H1 (cell line): ENCODE results near the gene DCAF17. TPM values are rescaled to one million over a fixed set of nuclear protein-coding genes. Genes with fewer than 3 reads are reported as not detected.

ENCODE experiments used
- CTCF ChIA-PET: fragments of 300-600 bp; sonication (Branson Sonifier 250); formaldehyde crosslinking; loops from one replicate; lab custom pipeline; 2021; ENCODE audit not compliant: partially characterized antibody; lab: Charles Lee
- POLR2A ChIA-PET: fragments of 300-600 bp; sonication (Branson Sonifier 250); formaldehyde crosslinking; loops from one replicate; lab custom pipeline; 2021; ENCODE audit warnings: inconsistent platforms; ENCODE audit not compliant: partially characterized antibody; lab: Charles Lee
- DNase-seq, 2 experiments: peaks; one replicate each; pipeline versions ENCODE4 v3.0.0 to v3.0.0-alpha.2; 2010 to 2022; ENCODE audit warnings: low spot score in 2 of 2, low read depth in 1 of 2, mixed read lengths in 1 of 2
- FAIRE-seq: peaks from 2 replicates; lab custom pipeline; 2011; peaks lifted over from hg19 to GRCh38; lab: Jason Lieb, UNC
- H2AFZ ChIP-seq: 2 replicates; pipeline ENCODE4 v1.8.1; 2012; ENCODE audit warnings: low read length, inconsistent platforms
- H2AK5ac ChIP-seq: 2 replicates; pipeline ENCODE4 v1.6.1; 2013; ENCODE audit warnings: low read depth, low read length
- H2BK120ac ChIP-seq: replicated peaks from 2 replicates; pipeline ENCODE3; 2013; ENCODE audit warnings: low read depth, low read length, inconsistent platforms
- H2BK12ac ChIP-seq: 2 replicates; pipeline ENCODE4 v1.6.1; 2013; ENCODE audit warnings: low read depth, low read length
- H2BK15ac ChIP-seq: 2 replicates; pipeline ENCODE4 v1.6.1; 2013; ENCODE audit warnings: low read length
- H2BK20ac ChIP-seq: 2 replicates; pipeline ENCODE4 v1.6.1; 2013; ENCODE audit warnings: low read length
- H2BK5ac ChIP-seq: 2 replicates; pipeline ENCODE4 v1.6.1; 2013; ENCODE audit warnings: low read depth, low read length
- H3K14ac ChIP-seq: 2 replicates; pipeline ENCODE4 v1.6.1; 2013; ENCODE audit warnings: inconsistent platforms; ENCODE audit not compliant: insufficient read length
- H3K18ac ChIP-seq: 2 replicates; pipeline ENCODE4 v1.6.1; 2013; ENCODE audit warnings: low read length; ENCODE audit errors: extremely low read depth
- H3K23ac ChIP-seq: 2 replicates; pipeline ENCODE4 v1.6.1; 2013; ENCODE audit warnings: inconsistent platforms; ENCODE audit not compliant: insufficient read length
- H3K23me2 ChIP-seq: 2 replicates; pipeline ENCODE4 v1.6.1; 2013; ENCODE audit warnings: low read depth, low read length
- H3K27ac ChIP-seq: 2 replicates; pipeline ENCODE4 v1.6.1; 2011; ENCODE audit warnings: low read depth, low read length, inconsistent platforms
- H3K27me3 ChIP-seq, 4 experiments: replicated peaks in 1 of 4; 1 replicate in 1 of 4; 2 replicates in 3 of 4; pipeline versions ENCODE4 v1.6.1 to v1.8.1; 2011 to 2013; ENCODE audit warnings: low read length in 3 of 4, mild to moderate bottlenecking in 3 of 4, inconsistent platforms in 2 of 4, mixed read lengths in 2 of 4, moderate library complexity in 1 of 4; ENCODE audit not compliant: control insufficient read depth in 3 of 4, insufficient read depth in 3 of 4; ENCODE audit errors: extremely low read depth in 1 of 4
- H3K36me3 ChIP-seq, 4 experiments: 2 replicates each; pipeline versions ENCODE4 v1.6.1 to v1.8.1; 2011 to 2013; ENCODE audit warnings: mild to moderate bottlenecking in 4 of 4, low read length in 3 of 4, moderate library complexity in 2 of 4, control low read depth in 1 of 4, inconsistent platforms in 1 of 4; ENCODE audit not compliant: insufficient read depth in 4 of 4, control insufficient read depth in 2 of 4
- H3K4ac ChIP-seq: replicated peaks from 2 replicates; pipeline ENCODE3; 2013; ENCODE audit warnings: low read length, low read depth, mixed read lengths, inconsistent platforms; ENCODE audit not compliant: insufficient read length
- H3K4me1 ChIP-seq, 4 experiments: replicated peaks in 1 of 4; 1 replicate in 1 of 4; 2 replicates in 3 of 4; pipeline versions ENCODE4 v1.6.1 to v1.8.1; 2011 to 2013; ENCODE audit warnings: low read length in 3 of 4, inconsistent platforms in 2 of 4, mixed read lengths in 1 of 4; ENCODE audit not compliant: insufficient read depth in 4 of 4, control insufficient read depth in 3 of 4
- H3K4me2 ChIP-seq, 2 experiments: 2 replicates each; pipeline versions ENCODE4 v1.6.1 to v1.8.1; 2011 to 2013; ENCODE audit warnings: low read depth in 2 of 2, low read length in 2 of 2, control low read depth in 1 of 2, inconsistent platforms in 1 of 2, mild to moderate bottlenecking in 1 of 2; ENCODE audit not compliant: insufficient read depth in 1 of 2
- H3K4me3 ChIP-seq, 4 experiments: fragments of 200-600, 300-600 bp in 1 of 4; sonication (generic), shearing (Covaris generic), sonication (Bioruptor Twin) in 1 of 4; 2 replicates each; pipeline versions ENCODE4 v1.5.1 to v1.8.1; 2011 to 2016; ENCODE audit warnings: low read length in 4 of 4, low read depth in 3 of 4, control low read depth in 2 of 4, inconsistent platforms in 2 of 4, mild to moderate bottlenecking in 2 of 4, mixed read lengths in 1 of 4, moderate library complexity in 1 of 4; ENCODE audit not compliant: insufficient read depth in 2 of 4; ENCODE audit errors: extremely low read depth in 1 of 4
- H3K56ac ChIP-seq: replicated peaks from 2 replicates; pipeline ENCODE3; 2013; ENCODE audit warnings: low read depth, mild to moderate bottlenecking, mixed read lengths, low read length, inconsistent platforms; ENCODE audit not compliant: insufficient read length
- H3K79me1 ChIP-seq: 2 replicates; pipeline ENCODE4 v1.6.1; 2013; ENCODE audit warnings: low read depth, low read length, control low read depth
- H3K79me2 ChIP-seq, 2 experiments: 2 replicates each; pipeline versions ENCODE4 v1.6.1 to v1.8.1; 2012 to 2013; ENCODE audit warnings: low read length in 2 of 2, mild to moderate bottlenecking in 2 of 2, inconsistent platforms in 1 of 2; ENCODE audit not compliant: insufficient read depth in 2 of 2, control insufficient read depth in 1 of 2
- H3K9ac ChIP-seq, 4 experiments: replicated peaks in 1 of 4; 1 replicate in 1 of 4; 2 replicates in 3 of 4; pipeline versions ENCODE4 v1.6.1 to v1.8.1; 2011 to 2013; ENCODE audit warnings: low read depth in 3 of 4, low read length in 3 of 4, control low read depth in 2 of 4, mild to moderate bottlenecking in 2 of 4, moderate library complexity in 2 of 4, inconsistent platforms in 1 of 4; ENCODE audit errors: extremely low read depth in 1 of 4
- H3K9me3 ChIP-seq, 2 experiments: 2 replicates each; pipeline versions ENCODE4 v1.6.1 to v1.8.1; 2012 to 2013; ENCODE audit warnings: mild to moderate bottlenecking in 2 of 2, moderate library complexity in 2 of 2, control low read depth in 1 of 2, inconsistent platforms in 1 of 2, low read depth in 1 of 2, low read length in 1 of 2, mixed read lengths in 1 of 2; ENCODE audit not compliant: insufficient read depth in 2 of 2
- H4K20me1 ChIP-seq, 2 experiments: replicated peaks in 1 of 2; 2 replicates each; pipeline versions ENCODE3 to v1.8.1; 2011 to 2013; ENCODE audit warnings: inconsistent platforms in 2 of 2, low read length in 2 of 2, mild to moderate bottlenecking in 1 of 2; ENCODE audit not compliant: insufficient read depth in 2 of 2, control insufficient read depth in 1 of 2
- H4K5ac ChIP-seq: 2 replicates; pipeline ENCODE4 v1.6.1; 2013; ENCODE audit warnings: low read length, low read depth, mixed read lengths, inconsistent platforms; ENCODE audit not compliant: insufficient read length
- H4K8ac ChIP-seq: 2 replicates; pipeline ENCODE4 v1.8.0; 2013; ENCODE audit warnings: mild to moderate bottlenecking, moderate library complexity, low read length, inconsistent platforms; ENCODE audit not compliant: insufficient read depth; ENCODE audit errors: extremely low read depth
- H4K91ac ChIP-seq: replicated peaks from 2 replicates; pipeline ENCODE3; 2013; ENCODE audit warnings: low read length, mixed read lengths, inconsistent platforms; ENCODE audit not compliant: insufficient read length
- BRCA1 ChIP-seq: IDR thresholded peaks from 2 replicates; pipeline ENCODE4 v1.6.1; 2012; ENCODE audit warnings: low read depth, low read length, improper control_type of control experiment
- CBX5 ChIP-seq: fragments of 300-800, 300-1000 bp; sonication (generic); IDR thresholded peaks from 2 replicates; pipeline ENCODE4 v1.7.1; 2016; ENCODE audit warnings: antibody characterized with exemption, low read length, low read depth
- SRF ChIP-seq: IDR thresholded peaks from 2 replicates; pipeline ENCODE4 v1.6.1; 2011; ENCODE audit warnings: mild to moderate bottlenecking, low read depth, low read length, moderate library complexity
- TCF12 ChIP-seq: IDR thresholded peaks from 2 replicates; pipeline ENCODE4 v1.6.1; 2011; ENCODE audit warnings: low read depth, mild to moderate bottlenecking, low read length
- TEAD4 ChIP-seq: IDR thresholded peaks from 2 replicates; pipeline ENCODE4 v1.6.1; 2012; ENCODE audit warnings: low read depth, low read length, inconsistent platforms, mixed read lengths
- WGBS, 2 experiments: shearing (Covaris generic) in 1 of 2; methylation state at CpG; one replicate each; pipeline versions ENCODE4 v1.1.6 to v1.1.7; 2013 to 2015; ENCODE audit warnings: low lambda C conversion rate in 2 of 2, mixed read lengths in 2 of 2, inconsistent platforms in 1 of 2, low coverage in 1 of 2, missing lambda C conversion rate in 1 of 2; ENCODE audit not compliant: insufficient replicate concordance in 2 of 2, insufficient coverage in 1 of 2, insufficient read length in 1 of 2; ENCODE audit errors: extremely low coverage in 1 of 2, missing lambda C conversion rate in 1 of 2; 5-methylcytosine and 5-hydroxymethylcytosine counted together
- polyA plus RNA-seq, 7 experiments: library from polyadenylated mRNA; depleted of rRNA in 3 of 7; stranded (reverse) in 5 of 7; unstranded in 2 of 7; fragments of >200 nt in 5 of 7; fragments of 200-250 nt in 2 of 7; gene quantifications; 1 replicate in 5 of 7; 2 replicates in 1 of 7; 4 replicates in 1 of 7; pipeline versions ENCODE4 v1.2.1 to v1.2.3, GENCODE V29; 2011 to 2013; ENCODE audit warnings: missing spikeins in 2 of 7, mixed read lengths in 2 of 7
- total RNA-seq: library from RNA; stranded (reverse); fragmentation: NEBNext Ultra II Directional; extraction: Animal tissue kit (Norgen Biotek cat#: 25700); gene quantifications from 2 replicates; pipeline ENCODE4 v1.2.1, GENCODE V29; 2021
- TF ChIP-seq, protein P1 (sequence below): IDR thresholded peaks from 2 replicates; pipeline ENCODE4 v1.6.1; 2011; ENCODE audit warnings: low read depth, mild to moderate bottlenecking, low read length; ENCODE audit not compliant: insufficient read depth

The DCAF17 gene
- total and polyA plus RNA-seq, 2 of the 8 experiments (the other 6 are each of a cell fraction or from before 2014, with no cell fraction given): 10.7 to 30.0 TPM

- no peak overlapping the region for H3K4ac ChIP-seq
- no peak overlapping the region for H3K14ac ChIP-seq
- ChIA-PET POLR2A (interaction anchor here (6.5 kb wide), 1 partner anchor 8 kb away, joined by 32 read pairs; the partner anchor contains the start of gene CYBRD1), CTCF (interaction anchor here (0.7 to 4.5 kb wide), 12 partner anchors 9 to 558 kb away, joined by 3 to 32 read pairs (median 4); partner anchors contain the start of gene CYBRD1)
- H4K20me1 ChIP-seq: no peaks in the 10 kb centered on the region
- H3K23ac ChIP-seq: no peak overlapping the region
- H3K27ac ChIP-seq: no peak overlapping the region
- H2BK5ac ChIP-seq: no peak overlapping the region
- H4K8ac ChIP-seq: no peak overlapping the region
- H3K36me3 ChIP-seq: no peaks in the 10 kb centered on the region
- H3K79me1 ChIP-seq: no peaks in the 10 kb centered on the region
- H2BK12ac ChIP-seq: no peak overlapping the region
- H2BK120ac ChIP-seq: no peak overlapping the region
- no peak overlapping the region for H3K9ac ChIP-seq
- H2BK20ac ChIP-seq: no peak overlapping the region
- H3K4me1 ChIP-seq: no peaks in the 10 kb centered on the region
- peaks cover 3 to 6% of the 10 kb centered on the region in 2 experiments; a peak in 3 of 4 replicates for H3K9me3 ChIP-seq
- H3K18ac ChIP-seq: no peak overlapping the region
- H2AFZ ChIP-seq: no peak overlapping the region
- H3K56ac ChIP-seq: no peak overlapping the region
- no peaks in the 10 kb centered on the region for H3K27me3 ChIP-seq
- 88% methylated on average over 4 of the region's 4 CpGs; no CpG with 5 or more reads in 1 of the 2 experiments for WGBS, 2 experiments
- H2BK15ac ChIP-seq: 0 out of 2 replicates have a peak overlapping the region, but pooled peaks have one; percentile 12
- peaks cover 0 to 36% of the 10 kb centered on the region in 2 experiments; a peak in 2 of 4 replicates for H3K79me2 ChIP-seq
- no peak overlapping the region for H3K4me3 ChIP-seq
- no peak overlapping the region for H4K91ac ChIP-seq
- no peak overlapping the region for H4K5ac ChIP-seq
- no peak for TF ChIP-seq TEAD4
- TF ChIP-seq SRF: no peak
- TF ChIP-seq, protein P1, sequence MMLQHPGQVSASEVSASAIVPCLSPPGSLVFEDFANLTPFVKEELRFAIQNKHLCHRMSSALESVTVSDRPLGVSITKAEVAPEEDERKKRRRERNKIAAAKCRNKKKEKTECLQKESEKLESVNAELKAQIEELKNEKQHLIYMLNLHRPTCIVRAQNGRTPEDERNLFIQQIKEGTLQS: no peak
- no peak for TF ChIP-seq CBX5
- no peak for TF ChIP-seq TCF12
- TF ChIP-seq BRCA1: no peak
- FAIRE-seq (no peak), DNase-seq (no peak)
- no peak overlapping the region for H2AK5ac ChIP-seq
- H3K4me2 ChIP-seq: no peak overlapping the region
- no peaks in the 10 kb centered on the region for H3K23me2 ChIP-seq
Measured at GRCh38 chr2:171530378-171530777, 96.4 kb downstream of the DCAF17 start.
